GM18873 (cell line): ENCODE measurements around the gene KLHL10.
"Not testable (repeated sequence)": the region's sequence is repeated elsewhere in the genome, so short reads cannot be mapped to it uniquely, and the experiment has no call there.

ENCODE experiments used
- ATAC-seq: cut with Tn5 transposase; IDR thresholded peaks from one replicate; pipeline ENCODE4 v1.9.1; 2021; ENCODE audit warnings: mild to moderate bottlenecking, moderate library complexity, moderate number of reproducible peaks; ENCODE audit not compliant: unreplicated experiment, low FRiP score

KLHL10 gene

DNA sequence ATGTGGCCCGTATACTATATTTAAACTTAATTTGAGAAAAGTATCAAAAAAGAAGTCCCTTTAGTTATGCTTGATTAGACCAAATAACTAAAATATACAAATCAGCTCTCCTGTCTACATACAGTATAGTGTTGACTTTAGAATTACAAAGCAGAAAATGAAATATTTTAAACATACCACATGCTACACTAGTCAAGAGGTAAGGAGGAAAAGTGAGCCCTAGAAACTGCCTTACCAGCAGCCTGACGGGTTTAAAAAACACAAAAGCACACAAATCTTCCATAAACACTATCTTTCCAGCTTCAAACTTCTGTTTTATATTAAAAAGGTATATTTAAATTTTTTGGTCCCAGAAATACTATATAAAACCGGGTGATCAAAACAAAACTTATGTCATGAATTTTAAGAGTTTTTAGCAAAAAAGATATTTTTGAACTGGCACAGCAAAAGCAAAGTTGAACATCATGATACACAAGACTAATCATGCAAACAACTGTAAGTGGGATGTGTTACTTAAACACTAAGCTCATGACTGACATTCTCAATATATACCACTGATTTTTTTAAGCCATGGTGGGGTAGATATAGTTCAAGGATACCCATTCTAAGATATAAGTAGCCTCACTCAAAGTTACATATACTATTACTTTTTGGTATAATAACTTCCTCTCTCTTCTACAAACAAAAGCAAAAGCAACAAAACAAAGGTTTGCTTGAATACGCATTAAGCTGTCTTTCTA lies 11.8 kb downstream of the KLHL10 start:
- ATAC-seq = no peak

DNA sequence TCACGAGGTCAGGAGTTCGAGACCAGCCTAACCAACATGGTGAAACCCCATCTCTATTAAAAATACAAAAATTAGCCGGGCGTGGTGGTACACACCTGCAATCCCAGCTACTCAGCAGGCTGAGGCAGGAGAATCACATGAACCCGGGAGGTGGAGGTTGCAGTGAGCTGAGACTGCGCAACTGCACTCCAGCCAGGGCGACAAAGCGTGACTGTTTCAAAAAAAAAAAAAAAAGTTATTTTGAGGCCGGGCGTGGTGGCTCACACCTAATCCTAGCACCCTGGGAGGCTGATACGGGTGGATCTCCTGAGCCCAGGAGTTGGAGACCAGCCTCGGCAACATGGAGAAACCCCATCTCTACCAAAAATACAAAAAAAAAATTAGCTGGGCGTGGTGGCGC lies 13.8 kb downstream of the KLHL10 start:
- ATAC-seq = not testable (repeated sequence)

DNA sequence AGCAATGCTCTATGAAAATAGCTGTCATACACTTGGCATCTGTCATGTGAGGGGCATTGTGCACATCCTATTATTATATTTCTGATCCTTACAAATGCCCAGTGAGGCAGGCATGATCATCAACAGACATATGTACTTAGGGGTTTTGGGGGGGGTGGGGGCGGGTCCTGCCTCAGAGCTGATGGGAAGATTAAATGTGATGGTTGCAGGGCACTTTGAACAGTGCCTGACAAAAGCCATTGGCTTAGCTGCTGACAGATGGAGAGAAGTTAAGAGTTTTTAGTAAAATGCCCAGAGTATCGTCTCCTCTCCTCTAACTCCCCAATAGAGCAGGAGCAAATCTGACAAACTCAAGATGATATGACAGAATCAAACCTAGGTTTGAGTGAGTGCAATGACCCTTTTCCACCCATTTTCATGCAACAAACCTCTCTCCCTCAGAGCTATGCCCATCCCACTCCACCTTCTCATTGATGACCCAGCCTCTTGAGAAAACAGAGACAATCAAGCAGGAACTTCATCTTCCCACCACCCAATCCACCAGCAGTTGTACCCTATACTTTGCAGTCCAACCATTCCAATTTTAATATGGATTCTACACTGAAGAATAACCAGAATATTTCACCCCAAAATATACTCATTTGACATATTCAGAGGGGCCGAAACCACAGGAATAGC lies 22.8 kb downstream of the KLHL10 start:
- ATAC-seq = no peak

DNA sequence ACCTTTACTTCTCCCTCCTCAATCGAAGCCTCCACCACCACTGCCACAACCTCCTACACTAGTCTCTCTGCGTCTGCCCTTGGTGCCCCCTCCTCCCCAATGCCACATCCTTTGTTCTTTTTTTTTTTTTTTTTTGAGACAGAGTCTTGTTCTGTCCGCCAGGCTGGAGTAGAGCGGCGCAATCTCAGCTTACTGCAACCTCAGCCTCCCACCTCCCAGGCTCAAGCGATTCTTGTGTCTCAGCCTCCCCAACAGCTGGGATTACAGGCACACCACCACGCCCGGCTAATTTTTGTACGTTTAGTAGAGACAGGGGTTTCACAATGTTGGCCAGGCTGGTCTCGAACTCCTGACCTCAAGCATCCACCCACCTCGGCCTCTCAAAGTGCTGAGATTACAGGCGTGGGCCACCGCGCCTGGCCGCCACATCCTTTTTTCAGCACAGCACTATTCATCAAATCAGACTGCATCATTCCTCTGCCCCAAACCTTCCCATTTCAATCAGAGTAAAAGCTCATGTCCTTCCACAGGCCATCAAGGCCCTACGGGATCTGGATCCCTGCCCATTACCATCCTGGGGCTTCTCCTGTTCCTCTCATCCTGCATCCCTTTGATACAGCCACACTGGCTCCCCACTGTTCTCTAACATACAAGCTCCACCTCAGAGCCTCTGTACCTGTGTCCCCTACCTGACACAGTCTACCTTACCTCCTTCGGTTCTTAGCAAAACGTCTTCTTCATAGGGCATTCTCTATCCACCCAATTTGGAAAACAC lies 25.6 kb downstream of the KLHL10 start:
- ATAC-seq = no peak

DNA sequence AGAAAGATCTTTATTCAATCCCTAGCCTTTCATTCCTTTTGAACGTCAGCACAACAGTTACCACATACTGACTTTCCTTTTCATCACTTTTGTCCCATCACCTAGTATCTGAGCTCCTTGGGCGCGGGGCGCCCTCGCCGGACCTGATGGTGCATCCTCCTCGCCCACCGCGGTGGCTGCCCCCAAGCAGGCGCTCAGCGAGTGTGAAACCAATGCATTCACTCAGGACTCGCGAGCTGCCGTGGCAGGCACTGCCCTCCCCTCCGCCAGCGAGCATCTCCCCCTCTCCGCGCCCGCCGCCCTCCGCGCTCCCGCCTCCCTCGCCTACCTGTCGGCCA lies 26.8 kb downstream of the KLHL10 start:
- peak; percentile 23 for ATAC-seq

DNA sequence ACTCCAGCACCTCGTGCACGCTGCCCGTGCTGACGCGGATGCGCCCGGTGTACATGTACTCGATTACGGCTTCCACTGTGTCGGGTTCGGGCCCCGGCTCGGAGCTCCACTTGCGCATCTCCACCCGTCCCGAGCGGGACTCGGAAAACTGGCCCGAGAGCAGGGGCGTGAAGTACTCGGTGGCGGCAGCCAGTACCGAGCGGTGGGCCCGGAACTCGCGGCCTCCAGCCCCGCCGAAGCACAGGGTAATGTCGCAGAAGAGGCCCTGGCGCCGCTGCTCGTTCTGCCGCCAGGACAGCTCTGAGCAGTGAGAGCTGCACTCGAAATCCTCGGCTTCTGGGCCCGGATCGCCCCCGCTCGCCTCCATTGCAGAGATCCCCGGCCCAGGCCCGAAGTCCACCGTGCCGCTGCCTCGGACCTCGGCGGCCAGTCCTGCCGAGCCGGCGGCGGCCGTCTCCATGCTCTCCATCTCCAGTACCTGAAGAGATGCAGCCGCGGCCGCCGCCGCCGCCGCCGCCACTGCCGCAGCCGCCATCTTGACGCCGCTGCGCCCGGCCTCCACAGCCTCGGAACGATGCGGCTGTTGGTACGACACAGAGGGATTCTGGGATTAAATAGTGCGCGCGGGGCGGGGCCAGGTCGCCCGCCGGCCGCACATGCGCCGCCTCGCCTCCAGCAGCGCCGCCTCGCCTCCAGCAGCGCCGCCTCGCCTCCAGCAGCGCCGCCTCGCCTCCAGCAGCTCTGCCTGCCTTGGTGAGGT lies 27.4 kb downstream of the KLHL10 start, which contains the start of gene KLHL11:
KLHL11 (minus strand) TSS at position 588 of the 760 bp plus-strand sequence; CDS start at position 535, 53 bp downstream.
- peak; percentile 80 for ATAC-seq

DNA sequence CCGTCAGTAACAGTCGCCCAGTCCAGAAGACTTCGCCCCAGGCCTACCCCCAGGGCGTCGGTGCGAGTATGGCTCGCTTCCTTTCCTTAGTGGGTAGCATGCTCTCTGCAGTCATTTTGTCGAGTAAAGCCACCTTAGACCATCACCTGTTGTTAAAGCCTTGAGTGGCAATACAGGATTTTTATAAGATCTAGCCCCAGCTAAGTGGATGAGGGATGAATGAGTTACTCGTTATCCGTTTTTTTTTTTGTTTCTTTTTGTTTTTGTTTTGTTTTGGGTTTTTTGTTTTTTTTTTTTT lies 27.9 kb downstream of the KLHL10 start:
- ATAC-seq = no peak

DNA sequence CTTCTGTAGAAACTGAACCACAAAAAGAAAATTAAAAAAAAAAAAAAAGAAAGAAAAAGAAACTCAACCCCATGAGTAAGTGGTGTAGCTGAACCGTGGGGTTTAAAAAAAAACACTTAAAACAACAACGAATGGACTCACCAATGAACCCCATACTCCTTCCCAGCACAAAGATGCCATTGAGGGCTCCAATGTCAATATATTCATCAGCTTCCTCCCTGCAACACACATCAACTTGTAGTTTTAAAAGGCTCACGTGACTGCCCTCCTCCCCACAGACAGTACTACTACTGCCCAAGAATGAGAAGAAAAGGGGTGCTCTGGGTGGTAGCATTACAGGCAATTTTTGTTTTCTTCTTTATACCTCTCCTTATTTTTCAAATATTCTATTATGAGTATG lies 30.9 kb downstream of the KLHL10 start:
- no peak for ATAC-seq

DNA sequence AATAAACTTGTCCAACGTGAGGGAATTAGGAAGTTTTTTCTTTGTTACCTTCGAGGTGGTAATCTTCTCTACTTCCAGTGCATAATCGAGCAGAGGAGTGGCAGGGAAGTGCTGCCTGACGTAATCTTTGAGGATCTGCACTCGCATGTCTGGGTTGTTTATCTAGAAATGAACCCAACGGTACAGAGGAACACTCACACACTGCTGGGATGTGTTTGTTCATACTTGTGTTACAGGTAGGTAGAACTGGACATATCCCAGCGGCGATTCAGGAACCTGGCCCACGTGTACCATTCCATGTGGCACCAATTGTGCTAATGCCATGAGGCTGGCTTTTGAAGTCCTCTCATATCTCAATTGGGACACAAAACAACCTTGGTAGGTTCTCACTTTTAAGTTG lies 31.8 kb downstream of the KLHL10 start:
- ATAC-seq = no peak

DNA sequence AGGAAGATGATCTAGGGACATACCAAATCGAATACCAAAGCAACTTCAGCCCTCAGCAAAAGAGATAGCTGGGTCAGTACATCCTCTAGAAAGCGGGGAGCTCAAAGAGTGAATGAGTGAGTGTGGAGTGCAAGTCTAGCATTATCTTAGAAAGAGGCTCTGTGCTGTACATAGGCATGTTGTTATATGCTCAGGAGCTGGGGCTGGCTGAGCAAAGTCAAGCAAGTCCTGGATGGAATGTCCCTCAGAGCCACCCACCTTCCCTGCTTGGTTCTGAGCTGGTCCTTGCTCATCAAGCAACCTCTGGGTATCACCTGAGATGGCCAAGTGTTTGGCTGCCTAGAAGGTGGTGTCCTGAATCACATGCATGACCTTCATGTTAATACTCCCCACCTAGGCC lies 32.5 kb downstream of the KLHL10 start:
- no peak for ATAC-seq

DNA sequence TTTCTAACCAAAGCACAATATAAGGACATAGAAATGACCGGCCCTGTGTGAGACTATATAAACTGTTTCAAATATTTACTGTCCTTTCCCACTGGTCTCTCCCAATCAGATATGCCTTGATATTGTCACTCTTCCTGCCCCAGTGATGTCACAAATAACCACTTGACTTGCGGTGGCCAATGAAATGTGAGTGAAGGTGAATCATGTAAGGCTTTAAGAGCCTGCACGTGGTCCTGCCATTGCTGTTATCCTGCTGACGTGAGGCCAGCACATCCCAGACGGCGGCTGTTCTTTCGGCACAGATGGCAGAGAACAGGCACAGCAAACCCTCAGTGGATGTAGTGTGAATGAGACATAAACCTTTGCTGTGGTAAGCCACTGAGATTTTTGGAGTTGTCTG lies 33.0 kb downstream of the KLHL10 start:
- ATAC-seq = no peak

DNA sequence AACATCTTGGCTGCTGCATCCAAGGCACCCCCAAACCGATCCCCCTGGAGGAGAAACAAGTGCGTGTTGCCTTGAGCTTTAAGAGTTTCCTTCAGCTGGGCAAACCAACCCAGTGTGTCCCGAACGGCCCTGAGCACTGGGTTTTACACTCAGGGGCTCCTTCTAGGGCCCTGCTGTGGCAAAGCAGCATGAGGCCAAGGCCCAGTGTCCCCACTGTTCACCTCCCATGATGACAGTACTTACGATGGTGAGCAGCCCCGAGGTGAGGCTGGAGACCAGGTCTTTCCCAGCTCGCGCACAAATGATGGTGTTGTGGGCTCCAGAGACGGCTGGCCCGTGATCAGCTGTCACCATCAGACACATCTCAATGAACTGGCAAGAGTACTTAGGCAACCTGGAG lies 34.2 kb downstream of the KLHL10 start:
- ATAC-seq = no peak

DNA sequence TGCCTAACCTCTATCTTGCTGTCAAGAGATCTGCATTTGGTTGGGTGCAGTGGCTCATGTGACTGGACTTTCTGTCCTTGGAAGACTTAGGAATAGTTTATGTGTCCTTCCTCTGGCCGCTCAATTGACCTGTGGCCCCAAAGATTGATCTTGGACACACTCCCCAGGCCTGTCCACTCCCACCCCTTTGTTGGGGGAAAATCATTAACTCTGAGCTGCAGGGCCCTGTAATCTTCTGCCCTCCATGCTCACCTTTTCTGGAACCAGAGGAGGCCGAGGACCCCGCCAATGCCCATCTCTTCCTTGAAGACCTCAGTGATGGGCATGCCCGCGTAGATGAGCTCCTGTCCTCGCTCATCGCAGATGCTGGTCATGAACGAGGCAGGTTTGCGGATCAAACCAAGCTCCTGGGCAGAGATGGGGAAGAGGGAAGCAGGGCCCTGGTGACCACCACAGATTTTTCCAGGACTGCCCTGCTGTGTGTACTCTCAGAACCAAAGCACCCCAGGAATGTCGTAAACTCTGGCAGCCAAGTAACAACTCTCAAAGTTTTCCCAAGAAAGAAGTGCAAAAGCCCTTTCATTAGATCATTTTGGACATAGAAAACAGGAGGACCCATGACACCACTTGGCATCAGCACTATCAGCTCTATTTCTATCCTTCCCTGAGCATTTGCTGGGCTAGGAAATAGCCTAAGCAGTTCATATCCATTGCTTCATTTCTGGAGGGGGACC lies 36.1 kb downstream of the KLHL10 start:
- no peak for ATAC-seq

DNA sequence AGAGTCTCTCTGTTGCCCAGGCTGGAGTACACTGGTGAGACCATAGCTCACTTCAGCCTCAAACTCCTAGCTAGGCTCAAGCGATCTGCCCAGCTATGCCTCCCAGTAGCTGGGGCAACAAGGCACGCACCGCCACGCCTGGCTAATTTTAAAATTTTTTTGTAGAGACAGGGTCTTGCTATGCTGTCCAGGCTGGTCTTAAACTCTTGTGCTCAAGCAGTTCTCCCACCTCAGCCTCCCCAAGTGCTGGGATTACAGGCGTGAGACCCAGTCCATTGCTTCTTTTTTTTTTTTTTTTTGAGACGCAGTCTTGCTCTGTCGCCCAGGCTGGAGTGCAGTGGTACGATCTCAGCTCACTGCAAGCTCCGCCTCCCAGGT lies 36.7 kb downstream of the KLHL10 start:
- not testable (repeated sequence) for ATAC-seq

DNA sequence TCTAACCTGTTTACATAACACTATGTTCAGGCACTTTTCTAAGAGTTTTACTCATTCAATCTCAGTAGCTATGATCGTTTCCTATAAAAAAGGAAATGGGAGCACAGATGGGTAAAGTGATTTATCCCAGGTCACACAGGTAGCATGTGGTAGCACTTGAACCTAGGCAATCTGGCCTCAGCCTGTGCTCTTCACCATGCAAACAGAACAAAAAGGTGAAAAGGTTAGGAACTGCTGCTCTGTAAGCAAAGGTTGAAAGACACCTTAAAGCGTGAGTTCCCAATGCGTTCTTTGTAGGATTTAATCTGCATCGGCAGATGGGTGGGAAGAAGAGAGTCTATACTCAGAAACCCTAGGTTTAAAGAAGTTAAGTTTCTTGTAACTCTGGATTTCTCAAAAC lies 42.5 kb downstream of the KLHL10 start:
- ATAC-seq = no peak

DNA sequence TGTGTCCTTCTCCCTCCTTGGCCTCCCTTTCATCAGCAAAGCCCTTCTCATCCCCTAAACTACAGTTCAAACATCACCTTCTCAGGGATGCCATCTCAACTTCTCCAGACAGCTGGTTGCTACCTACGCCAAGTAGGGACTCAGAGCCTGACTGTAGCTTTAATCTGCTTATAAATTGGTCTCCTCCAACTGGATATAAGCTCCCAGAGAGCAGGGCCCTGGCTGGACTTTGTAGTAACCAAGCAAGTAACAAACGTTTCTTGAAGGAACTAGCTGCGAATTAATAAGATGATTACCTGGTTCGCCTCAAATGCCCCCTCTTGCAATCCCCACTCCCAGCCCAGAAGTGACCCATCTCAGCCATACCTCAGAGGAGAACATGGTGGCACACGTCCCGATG lies 45.1 kb downstream of the KLHL10 start:
- no peak for ATAC-seq

DNA sequence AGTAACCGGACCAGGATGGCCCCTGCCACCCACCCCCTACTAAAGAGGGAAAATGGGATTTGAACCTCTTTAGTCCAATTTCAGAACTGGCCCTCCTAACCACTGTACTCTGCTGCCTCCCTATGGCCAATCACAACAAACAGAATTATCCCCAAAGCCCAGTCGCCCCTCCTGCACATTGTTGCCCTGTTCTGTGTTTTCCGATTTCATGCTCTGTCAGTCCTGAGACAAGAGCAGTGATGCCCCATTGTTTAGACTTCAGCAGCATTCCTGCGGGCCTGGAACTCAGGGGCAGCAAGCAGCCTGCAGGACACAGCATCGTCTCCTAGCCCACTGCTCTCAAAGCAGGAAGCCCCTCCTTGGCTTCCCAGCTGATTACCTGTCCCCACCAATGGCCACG lies 48.1 kb downstream of the KLHL10 start:
- no peak for ATAC-seq

DNA sequence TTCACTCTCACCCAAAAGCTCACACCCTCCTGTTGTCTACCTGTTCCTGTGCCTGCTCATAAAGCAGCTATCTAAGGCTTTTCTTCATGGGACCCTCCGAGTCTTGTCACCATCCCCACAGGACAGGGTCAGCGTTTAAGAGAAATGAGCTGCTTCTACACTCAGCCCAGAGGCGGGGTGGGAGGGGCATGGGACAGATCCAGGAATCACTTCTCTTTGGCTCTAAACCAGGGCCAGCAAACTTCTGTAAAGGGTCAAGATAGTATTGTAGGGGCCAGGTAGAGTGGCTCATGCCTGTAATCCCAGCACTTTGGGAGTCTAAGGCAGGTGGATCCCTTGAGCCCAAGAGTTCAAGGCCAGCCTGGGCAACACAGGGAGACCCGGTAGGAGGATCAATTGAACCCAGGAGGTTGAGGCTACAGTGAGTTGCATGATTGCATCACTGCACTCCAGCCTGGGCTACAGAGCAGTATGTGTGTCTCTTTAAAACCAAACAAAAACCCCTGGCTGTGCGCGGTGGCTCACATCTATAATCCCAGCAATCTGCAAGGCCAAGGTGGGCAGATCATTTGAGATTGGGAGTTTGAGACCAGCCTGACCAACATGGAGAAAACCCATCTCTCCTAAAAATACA lies 50.8 kb downstream of the KLHL10 start:
- ATAC-seq = no peak

DNA sequence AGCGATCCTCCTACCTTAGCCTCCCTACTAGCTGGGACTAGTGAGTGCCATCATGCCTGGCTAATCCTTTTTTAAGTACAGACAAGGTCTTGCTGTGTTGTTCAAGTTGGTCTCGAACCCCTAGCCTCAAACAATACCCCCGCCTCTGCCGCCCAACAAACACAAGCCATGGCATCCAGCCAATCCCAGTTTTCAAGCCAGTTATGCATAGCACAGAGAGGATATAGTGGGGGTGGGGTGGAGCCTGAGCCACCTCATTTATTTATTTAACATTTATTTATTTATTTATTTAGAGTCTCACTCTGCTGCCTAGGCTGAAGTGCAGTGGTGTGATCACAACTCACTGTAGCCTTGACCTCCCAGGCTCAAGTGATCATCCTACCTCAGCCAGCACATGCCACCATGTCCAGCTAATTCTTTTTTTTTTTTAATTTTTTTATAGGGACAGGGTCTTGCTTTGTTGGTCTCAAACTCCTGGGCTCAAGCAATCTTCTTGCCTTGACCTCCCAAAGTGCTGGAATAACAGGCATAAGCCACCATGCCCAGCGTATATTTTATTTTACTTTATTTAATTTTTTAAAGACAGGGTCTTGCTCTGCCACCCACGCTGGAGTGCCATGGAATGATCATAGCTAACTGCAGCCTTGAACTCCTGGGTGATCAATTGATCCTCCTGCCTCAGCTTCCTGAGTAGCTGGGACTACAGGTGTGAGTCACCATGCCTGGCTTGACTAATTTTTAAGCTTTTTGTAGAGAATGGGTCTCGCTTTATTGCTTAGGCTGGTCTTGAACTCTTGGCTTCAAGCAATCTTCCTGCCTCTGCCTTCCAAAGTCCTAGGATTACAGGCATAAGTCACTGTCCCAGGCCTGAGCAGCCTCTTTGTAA lies 53.8 kb downstream of the KLHL10 start:
- ATAC-seq = no peak
